ENCODE results near the gene ZNF385D.

DNA sequence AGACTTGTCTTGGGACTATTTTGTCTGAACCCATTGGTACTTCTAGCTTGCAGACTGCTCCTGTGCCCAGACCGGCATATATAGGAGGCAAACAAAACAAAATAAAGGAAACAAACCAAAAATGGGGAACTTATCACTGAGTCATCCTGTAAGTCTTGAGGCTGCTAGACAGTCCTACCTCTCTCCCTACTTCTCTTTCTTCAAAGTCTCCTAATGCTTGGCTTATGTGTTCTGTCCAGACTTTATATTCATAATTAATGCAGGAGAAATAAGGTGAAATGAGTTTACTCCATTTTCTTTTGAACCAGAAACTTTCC, 266.2 kb downstream of the ZNF385D start:
- TF ChIP-seq EZH2phosphoT487 (IDR thresholded peaks at IDR 0.05; ENCODE audit: borderline replicate concordance, low read length) (no peak), CTCF (conservative IDR thresholded peaks at IDR 0.05; ENCODE audit: low read depth, low read length) (no peak)

All from PC-3 (cell line).